Panc1 (cell line): ENCODE data around the gene OARD1. TPM values are rescaled to one million over a fixed set of nuclear protein-coding genes. Genes with fewer than 3 reads are reported as not detected.

Source experiments
- ATAC-seq: fragments of 200-7000 bp; cut with Tn5 transposase; 2 replicates; pipeline ENCODE4 v1.9.1; 2020; ENCODE audit warnings: mild to moderate bottlenecking, moderate library complexity
- BruUV-seq: library from RNA; stranded (reverse); fragments of 400-500 nt; replicated peaks from 2 replicates; lab custom pipeline; 2021; lab: Mats Ljungman, UMichigan
- CTCF ChIA-PET: fragments of 300-600 bp; sonication (Branson Sonifier 250); formaldehyde crosslinking; loops from one replicate; lab custom pipeline; 2022; ENCODE audit warnings: antibody characterized with exemption; lab: Charles Lee
- POLR2A ChIA-PET: fragments of 300-600 bp; sonication (Branson Sonifier 250); formaldehyde crosslinking; loops from one replicate; lab custom pipeline; 2022; ENCODE audit warnings: antibody characterized with exemption; lab: Charles Lee
- DNase-seq: peaks from one replicate; pipeline ENCODE4 v3.0.0-alpha.2; 2010; ENCODE audit warnings: low read depth, low spot score
- H3K27ac ChIP-seq: 2 replicates; pipeline ENCODE4 v1.5.1; 2011; ENCODE audit warnings: mild to moderate bottlenecking, low read length, inconsistent platforms
- H3K27me3 ChIP-seq: fragments of 200-500 bp; sonication (Bioruptor generic); 2 replicates; pipeline ENCODE4 v1.6.0; 2014; ENCODE audit warnings: low read length, inconsistent platforms; ENCODE audit not compliant: control insufficient read depth, insufficient read depth
- H3K36me3 ChIP-seq: fragments of 200-500 bp; sonication (Bioruptor generic); 2 replicates; pipeline ENCODE4 v1.5.1; 2014; ENCODE audit warnings: inconsistent platforms, mild to moderate bottlenecking, low read length, moderate library complexity; ENCODE audit not compliant: control insufficient read depth, insufficient read depth
- H3K4me1 ChIP-seq: 2 replicates; pipeline ENCODE4 v1.5.1; 2011; ENCODE audit warnings: inconsistent platforms, mild to moderate bottlenecking, low read length, moderate library complexity; ENCODE audit not compliant: control insufficient read depth, insufficient read depth
- H3K4me3 ChIP-seq, 2 experiments: 2 replicates each; pipeline ENCODE4 v1.5.1; 2011 to 2012; ENCODE audit warnings: low read depth in 2 of 2, low read length in 2 of 2, mild to moderate bottlenecking in 2 of 2, inconsistent platforms in 1 of 2, moderate library complexity in 1 of 2
- H3K9me3 ChIP-seq: fragments of 200-500 bp; sonication (Bioruptor generic); 2 replicates; pipeline ENCODE4 v1.5.1; 2014; ENCODE audit warnings: low read depth, mild to moderate bottlenecking, inconsistent platforms, low read length, moderate library complexity; ENCODE audit not compliant: control insufficient read depth, insufficient read depth
- CTCF ChIP-seq: fragments of 450-650 bp; IDR thresholded peaks from 2 replicates; pipeline ENCODE4 v1.5.1; 2017; ENCODE audit warnings: mild to moderate bottlenecking
- POLR2AphosphoS5 ChIP-seq: IDR thresholded peaks from 2 replicates; pipeline ENCODE4 v1.6.1; 2012; ENCODE audit warnings: mild to moderate bottlenecking, low read depth, low read length, moderate library complexity
- REST ChIP-seq, 2 experiments: IDR thresholded peaks; 2 replicates each; pipeline ENCODE4 v1.6.1; 2011 to 2012; ENCODE audit warnings: low read depth in 2 of 2, control low read depth in 1 of 2, low read length in 1 of 2, mild to moderate bottlenecking in 1 of 2, moderate library complexity in 1 of 2; ENCODE audit not compliant: insufficient read depth in 1 of 2
- SIN3A ChIP-seq: IDR thresholded peaks from 2 replicates; pipeline ENCODE4 v1.6.1; 2012; ENCODE audit warnings: low read depth, mild to moderate bottlenecking, low read length, moderate library complexity, borderline replicate concordance; ENCODE audit not compliant: insufficient read depth
- TCF7L2 ChIP-seq: IDR thresholded peaks from 2 replicates; pipeline ENCODE4 v1.6.1; 2011; ENCODE audit warnings: mild to moderate bottlenecking, low read depth, low read length, inconsistent platforms
- in situ Hi-C: cut with HindIII; loops from 2 replicates; pipeline ENCODE4 v1.10.0; 2016; ENCODE audit warnings: low sequenced_read_pairs, low pct_unique_long_range_greater_than_20kb
- intact Hi-C: fragments of 100-400 bp; cut with micrococcal nuclease; formaldehyde crosslinking; loops from one replicate; pipeline ENCODE4 v1.10.0; 2022; ENCODE audit not compliant: unreplicated experiment
- total RNA-seq: library from RNA; stranded (reverse); gene quantifications from one replicate; pipeline ENCODE4 v1.2.1, GENCODE V29; 2021; ENCODE audit not compliant: unreplicated experiment

The OARD1 gene
- total RNA-seq, 1 experiment from 2014 or later: 18.2 TPM

- no peaks in the 10 kb centered on the region for H3K9me3 ChIP-seq
- in situ Hi-C loops: no loop called here
- H3K27ac ChIP-seq: no peak within 1 kb of the TSS
- TF ChIP-seq POLR2AphosphoS5: no peak
- no peak for TF ChIP-seq SIN3A
- TF ChIP-seq REST (IDR thresholded peaks at IDR 0.05; ENCODE audit: insufficient read depth in 1 of 2, low read depth in 2 of 2, low read length in 1 of 2): no peak
- ATAC-seq (no peak), DNase-seq (no peak)
- H3K36me3 ChIP-seq: no peaks in the 10 kb centered on the region
- POLR2A ChIA-PET: no interaction called here
- 0 out of 2 replicates have a peak, but pooled peaks cover 7% of the 10 kb centered on the region for H3K4me1 ChIP-seq
- CTCF ChIA-PET: interaction anchor here (0.7 kb wide), 2 partner anchors 332 to 426 kb away, joined by 3 to 4 read pairs; no protein-coding TSS in a partner anchor
- intact Hi-C loops: no loop called here
- H3K27me3 ChIP-seq: no peaks in the 10 kb centered on the region
- H3K4me3 ChIP-seq: no peak within 1 kb of the TSS
- no TSS peak for BruUV-seq
Measured at GRCh38 chr6:41042226-41043055, 29.7 kb downstream of the OARD1 start, which contains the start of gene TSPO2. Gene TSPO2 (plus strand): TSS chr6:41042467. CDS start chr6:41042986, 519 bp downstream.

- no peak for DNase-seq
- Histone ChIP-seq H3K4me3 (no peak overlapping the region), H3K4me1 (0 out of 2 replicates have a peak, but pooled peaks cover 7% of the 10 kb centered on the region), H3K27ac (no peak overlapping the region), H3K36me3 (no peaks in the 10 kb centered on the region), H3K9me3 (no peaks in the 10 kb centered on the region), H3K27me3 (no peaks in the 10 kb centered on the region)
- in situ Hi-C loops (no loop called here), intact Hi-C loops (no loop called here)
- TF ChIP-seq CTCF (no peak), REST (IDR thresholded peaks at IDR 0.05; ENCODE audit: insufficient read depth in 1 of 2, low read depth in 2 of 2, low read length in 1 of 2) (no peak), TCF7L2 (no peak), POLR2AphosphoS5 (no peak), SIN3A (no peak)
- POLR2A ChIA-PET: no interaction called here
- CTCF ChIA-PET: no interaction called here
- no TSS peak for BruUV-seq
- ATAC-seq: no peak
Measured at GRCh38 chr6:41040940-41041536, 31.1 kb downstream of the OARD1 start.
